H1 (cell line): ENCODE results near the gene PINLYP. TPM values are rescaled to one million over a fixed set of nuclear protein-coding genes. Genes with fewer than 3 reads are reported as not detected.

ENCODE experiments used
- HDAC2 ChIP-seq, 2 experiments: fragments of 300-600 bp in 1 of 2; sonication (generic) in 1 of 2; IDR thresholded peaks; 2 replicates each; pipeline ENCODE4 v1.6.1; 2011 to 2012; ENCODE audit warnings: low read depth in 2 of 2, low read length in 2 of 2, mild to moderate bottlenecking in 2 of 2, moderate library complexity in 2 of 2, borderline replicate concordance in 1 of 2, inconsistent platforms in 1 of 2
- NRF1 ChIP-seq: IDR thresholded peaks from 2 replicates; pipeline ENCODE4 v1.6.1; 2011; ENCODE audit warnings: mild to moderate bottlenecking, low read depth, low read length, improper control_type of control experiment
- PHF8 ChIP-seq: fragments of 200-600 bp; sonication (generic); conservative IDR thresholded peaks from 2 replicates; pipeline ENCODE4 v1.7.1; 2012; ENCODE audit warnings: low read depth, mild to moderate bottlenecking, inconsistent platforms, low read length, moderate library complexity
- RBBP5 ChIP-seq: IDR thresholded peaks from 2 replicates; pipeline ENCODE4 v1.7.1; 2012; ENCODE audit warnings: low read depth, mild to moderate bottlenecking, inconsistent platforms, low read length, moderate library complexity, borderline replicate concordance
- RFX5 ChIP-seq: IDR thresholded peaks from 2 replicates; pipeline ENCODE4 v1.6.1; 2011; ENCODE audit warnings: low read depth, low read length, improper control_type of control experiment, borderline replicate concordance
- RXRA ChIP-seq: IDR thresholded peaks from 2 replicates; pipeline ENCODE4 v1.6.1; 2011; ENCODE audit warnings: low read depth, mild to moderate bottlenecking, low read length, moderate library complexity; ENCODE audit not compliant: insufficient read depth
- SIRT6 ChIP-seq: IDR thresholded peaks from one replicate; pipeline ENCODE4 v1.7.1; 2012; ENCODE audit warnings: low read length, inconsistent platforms
- SIX5 ChIP-seq: IDR thresholded peaks from 2 replicates; pipeline ENCODE4 v1.6.1; 2011; ENCODE audit warnings: mild to moderate bottlenecking, low read depth, low read length
- SP2 ChIP-seq: IDR thresholded peaks from 2 replicates; pipeline ENCODE4 v1.6.1; 2012; ENCODE audit warnings: mild to moderate bottlenecking, low read length, inconsistent platforms
- SP4 ChIP-seq: IDR thresholded peaks from 2 replicates; pipeline ENCODE4 v1.6.1; 2012; ENCODE audit warnings: low read length, inconsistent platforms
- SRF ChIP-seq: IDR thresholded peaks from 2 replicates; pipeline ENCODE4 v1.6.1; 2011; ENCODE audit warnings: mild to moderate bottlenecking, low read depth, low read length, moderate library complexity
- TAF1 ChIP-seq: IDR thresholded peaks from 2 replicates; pipeline ENCODE4 v1.6.1; 2011; ENCODE audit warnings: mild to moderate bottlenecking, low read depth, low read length
- polyA plus RNA-seq, 7 experiments: library from polyadenylated mRNA; depleted of rRNA in 3 of 7; stranded (reverse) in 5 of 7; unstranded in 2 of 7; fragments of >200 nt in 5 of 7; fragments of 200-250 nt in 2 of 7; gene quantifications; 1 replicate in 5 of 7; 2 replicates in 1 of 7; 4 replicates in 1 of 7; pipeline versions ENCODE4 v1.2.1 to v1.2.3, GENCODE V29; 2011 to 2013; ENCODE audit warnings: missing spikeins in 2 of 7, mixed read lengths in 2 of 7
- total RNA-seq: library from RNA; stranded (reverse); fragmentation: NEBNext Ultra II Directional; extraction: Animal tissue kit (Norgen Biotek cat#: 25700); gene quantifications from 2 replicates; pipeline ENCODE4 v1.2.1, GENCODE V29; 2021
- TF ChIP-seq, protein P1 (sequence below): fragments of 300-600 bp; sonication (generic); IDR thresholded peaks from 2 replicates; pipeline ENCODE4 v1.7.1; 2012; ENCODE audit warnings: low read length, moderate library complexity, mild to moderate bottlenecking, inconsistent platforms; ENCODE audit not compliant: insufficient replicate concordance

PINLYP gene
- total and polyA plus RNA-seq, 2 of the 8 experiments (the other 6 are each of a cell fraction or from before 2014, with no cell fraction given) = 7.5 to 31.3 TPM

DNA sequence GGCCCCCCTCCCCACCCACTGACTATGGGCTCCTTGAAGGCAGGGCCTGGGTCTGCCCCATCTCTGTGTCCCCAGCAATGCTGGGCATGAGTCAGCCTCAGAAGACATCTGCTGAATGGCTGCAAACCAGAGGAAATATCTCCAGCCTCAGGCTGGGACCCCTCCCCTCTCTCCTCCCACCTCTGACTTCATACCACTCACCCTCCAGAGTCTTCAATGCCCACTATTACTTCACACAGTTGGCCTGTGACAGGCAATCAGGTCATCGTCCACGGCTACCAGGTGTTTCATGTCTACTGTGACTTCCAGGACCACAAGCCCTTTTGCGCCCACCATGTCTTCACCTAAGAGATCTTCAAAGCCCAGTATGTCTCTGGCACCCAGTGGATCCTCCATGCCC lies 36.2 kb downstream of the PINLYP start, which contains the start of gene SRRM5 (continued):
- TF ChIP-seq, protein P1, sequence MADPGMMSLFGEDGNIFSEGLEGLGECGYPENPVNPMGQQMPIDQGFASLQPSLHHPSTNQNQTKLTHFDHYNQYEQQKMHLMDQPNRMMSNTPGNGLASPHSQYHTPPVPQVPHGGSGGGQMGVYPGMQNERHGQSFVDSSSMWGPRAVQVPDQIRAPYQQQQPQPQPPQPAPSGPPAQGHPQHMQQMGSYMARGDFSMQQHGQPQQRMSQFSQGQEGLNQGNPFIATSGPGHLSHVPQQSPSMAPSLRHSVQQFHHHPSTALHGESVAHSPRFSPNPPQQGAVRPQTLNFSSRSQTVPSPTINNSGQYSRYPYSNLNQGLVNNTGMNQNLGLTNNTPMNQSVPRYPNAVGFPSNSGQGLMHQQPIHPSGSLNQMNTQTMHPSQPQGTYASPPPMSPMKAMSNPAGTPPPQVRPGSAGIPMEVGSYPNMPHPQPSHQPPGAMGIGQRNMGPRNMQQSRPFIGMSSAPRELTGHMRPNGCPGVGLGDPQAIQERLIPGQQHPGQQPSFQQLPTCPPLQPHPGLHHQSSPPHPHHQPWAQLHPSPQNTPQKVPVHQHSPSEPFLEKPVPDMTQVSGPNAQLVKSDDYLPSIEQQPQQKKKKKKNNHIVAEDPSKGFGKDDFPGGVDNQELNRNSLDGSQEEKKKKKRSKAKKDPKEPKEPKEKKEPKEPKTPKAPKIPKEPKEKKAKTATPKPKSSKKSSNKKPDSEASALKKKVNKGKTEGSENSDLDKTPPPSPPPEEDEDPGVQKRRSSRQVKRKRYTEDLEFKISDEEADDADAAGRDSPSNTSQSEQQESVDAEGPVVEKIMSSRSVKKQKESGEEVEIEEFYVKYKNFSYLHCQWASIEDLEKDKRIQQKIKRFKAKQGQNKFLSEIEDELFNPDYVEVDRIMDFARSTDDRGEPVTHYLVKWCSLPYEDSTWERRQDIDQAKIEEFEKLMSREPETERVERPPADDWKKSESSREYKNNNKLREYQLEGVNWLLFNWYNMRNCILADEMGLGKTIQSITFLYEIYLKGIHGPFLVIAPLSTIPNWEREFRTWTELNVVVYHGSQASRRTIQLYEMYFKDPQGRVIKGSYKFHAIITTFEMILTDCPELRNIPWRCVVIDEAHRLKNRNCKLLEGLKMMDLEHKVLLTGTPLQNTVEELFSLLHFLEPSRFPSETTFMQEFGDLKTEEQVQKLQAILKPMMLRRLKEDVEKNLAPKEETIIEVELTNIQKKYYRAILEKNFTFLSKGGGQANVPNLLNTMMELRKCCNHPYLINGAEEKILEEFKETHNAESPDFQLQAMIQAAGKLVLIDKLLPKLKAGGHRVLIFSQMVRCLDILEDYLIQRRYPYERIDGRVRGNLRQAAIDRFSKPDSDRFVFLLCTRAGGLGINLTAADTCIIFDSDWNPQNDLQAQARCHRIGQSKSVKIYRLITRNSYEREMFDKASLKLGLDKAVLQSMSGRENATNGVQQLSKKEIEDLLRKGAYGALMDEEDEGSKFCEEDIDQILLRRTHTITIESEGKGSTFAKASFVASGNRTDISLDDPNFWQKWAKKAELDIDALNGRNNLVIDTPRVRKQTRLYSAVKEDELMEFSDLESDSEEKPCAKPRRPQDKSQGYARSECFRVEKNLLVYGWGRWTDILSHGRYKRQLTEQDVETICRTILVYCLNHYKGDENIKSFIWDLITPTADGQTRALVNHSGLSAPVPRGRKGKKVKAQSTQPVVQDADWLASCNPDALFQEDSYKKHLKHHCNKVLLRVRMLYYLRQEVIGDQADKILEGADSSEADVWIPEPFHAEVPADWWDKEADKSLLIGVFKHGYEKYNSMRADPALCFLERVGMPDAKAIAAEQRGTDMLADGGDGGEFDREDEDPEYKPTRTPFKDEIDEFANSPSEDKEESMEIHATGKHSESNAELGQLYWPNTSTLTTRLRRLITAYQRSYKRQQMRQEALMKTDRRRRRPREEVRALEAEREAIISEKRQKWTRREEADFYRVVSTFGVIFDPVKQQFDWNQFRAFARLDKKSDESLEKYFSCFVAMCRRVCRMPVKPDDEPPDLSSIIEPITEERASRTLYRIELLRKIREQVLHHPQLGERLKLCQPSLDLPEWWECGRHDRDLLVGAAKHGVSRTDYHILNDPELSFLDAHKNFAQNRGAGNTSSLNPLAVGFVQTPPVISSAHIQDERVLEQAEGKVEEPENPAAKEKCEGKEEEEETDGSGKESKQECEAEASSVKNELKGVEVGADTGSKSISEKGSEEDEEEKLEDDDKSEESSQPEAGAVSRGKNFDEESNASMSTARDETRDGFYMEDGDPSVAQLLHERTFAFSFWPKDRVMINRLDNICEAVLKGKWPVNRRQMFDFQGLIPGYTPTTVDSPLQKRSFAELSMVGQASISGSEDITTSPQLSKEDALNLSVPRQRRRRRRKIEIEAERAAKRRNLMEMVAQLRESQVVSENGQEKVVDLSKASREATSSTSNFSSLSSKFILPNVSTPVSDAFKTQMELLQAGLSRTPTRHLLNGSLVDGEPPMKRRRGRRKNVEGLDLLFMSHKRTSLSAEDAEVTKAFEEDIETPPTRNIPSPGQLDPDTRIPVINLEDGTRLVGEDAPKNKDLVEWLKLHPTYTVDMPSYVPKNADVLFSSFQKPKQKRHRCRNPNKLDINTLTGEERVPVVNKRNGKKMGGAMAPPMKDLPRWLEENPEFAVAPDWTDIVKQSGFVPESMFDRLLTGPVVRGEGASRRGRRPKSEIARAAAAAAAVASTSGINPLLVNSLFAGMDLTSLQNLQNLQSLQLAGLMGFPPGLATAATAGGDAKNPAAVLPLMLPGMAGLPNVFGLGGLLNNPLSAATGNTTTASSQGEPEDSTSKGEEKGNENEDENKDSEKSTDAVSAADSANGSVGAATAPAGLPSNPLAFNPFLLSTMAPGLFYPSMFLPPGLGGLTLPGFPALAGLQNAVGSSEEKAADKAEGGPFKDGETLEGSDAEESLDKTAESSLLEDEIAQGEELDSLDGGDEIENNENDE = no peak
- no peak for TF ChIP-seq SP2
- TF ChIP-seq PHF8 = no peak
- TF ChIP-seq RFX5 = no peak
- TF ChIP-seq SIRT6 = no peak
- no peak for TF ChIP-seq HDAC2 (IDR thresholded peaks at IDR 0.05; ENCODE audit: borderline replicate concordance in 1 of 2, low read depth in 2 of 2, low read length in 2 of 2)
- TF ChIP-seq RBBP5 = no peak
- no peak for TF ChIP-seq SP4
- TF ChIP-seq NRF1 = no peak
- TF ChIP-seq SRF = no peak
- TF ChIP-seq TAF1 = no peak
- TF ChIP-seq SIX5 = no peak
- TF ChIP-seq RXRA = no peak
